NCI-H748 (cell line): Measurements from ENCODE around the gene CNN3.
"Not testable (repeated sequence)": the region's sequence is repeated elsewhere in the genome, so short reads cannot be mapped to it uniquely, and the experiment has no call there.

Experiments used
- DNase-seq: peaks from one replicate; lab custom pipeline; 2025; ENCODE audit not compliant: unreplicated experiment; lab: John Stamatoyannopoulos, UW

The CNN3 gene

GRCh38 chr1:94949681-94950661 lies 23.1 kb upstream of the CNN3 start:
- DNase-seq = peak; percentile 87

GRCh38 chr1:94947437-94947836 lies 20.5 kb upstream of the CNN3 start:
- no peak for DNase-seq

- DNase-seq = no peak
These were observed 20.0 kb upstream of the CNN3 start for GRCh38 chr1:94946886-94947285.

- DNase-seq = no peak
These were observed 15.5 kb upstream of the CNN3 start for GRCh38 chr1:94942171-94943128.

GRCh38 chr1:94941480-94941879 lies 14.6 kb upstream of the CNN3 start:
- DNase-seq = not testable (repeated sequence)

GRCh38 chr1:94940738-94941137 lies 13.8 kb upstream of the CNN3 start:
- DNase-seq = no peak

GRCh38 chr1:94937820-94938219 lies 10.9 kb upstream of the CNN3 start:
- no peak for DNase-seq

GRCh38 chr1:94936861-94937620 lies 10.1 kb upstream of the CNN3 start:
- DNase-seq = no peak

GRCh38 chr1:94935476-94935875 lies 8.6 kb upstream of the CNN3 start:
- DNase-seq = no peak

- DNase-seq = no peak
These were observed 8.1 kb upstream of the CNN3 start for GRCh38 chr1:94935034-94935433.

- peak; percentile 16 for DNase-seq
These were observed 7.6 kb upstream of the CNN3 start for GRCh38 chr1:94934551-94934950.

- no peak for DNase-seq
These were observed 4.4 kb upstream of the CNN3 start for GRCh38 chr1:94931254-94931841.

- DNase-seq = no peak
These were observed 2.7 kb upstream of the CNN3 start for GRCh38 chr1:94929351-94930217.

GRCh38 chr1:94928293-94928939 lies 1.5 kb upstream of the CNN3 start:
- no peak for DNase-seq

- DNase-seq = no peak
These were observed 680 bp upstream of the CNN3 start for GRCh38 chr1:94927405-94928175.

- peak; percentile 66 for DNase-seq
These were observed 590 bp downstream of the CNN3 start for GRCh38 chr1:94926126-94926914.

- DNase-seq = peak; percentile 63
These were observed 1.3 kb downstream of the CNN3 start for GRCh38 chr1:94925561-94926125.
